ENCODE results near the gene FXN.
"Not testable (repeated sequence)": the region's sequence is repeated elsewhere in the genome, so short reads cannot be mapped to it uniquely, and the experiment has no call there.

The FXN gene

DNA sequence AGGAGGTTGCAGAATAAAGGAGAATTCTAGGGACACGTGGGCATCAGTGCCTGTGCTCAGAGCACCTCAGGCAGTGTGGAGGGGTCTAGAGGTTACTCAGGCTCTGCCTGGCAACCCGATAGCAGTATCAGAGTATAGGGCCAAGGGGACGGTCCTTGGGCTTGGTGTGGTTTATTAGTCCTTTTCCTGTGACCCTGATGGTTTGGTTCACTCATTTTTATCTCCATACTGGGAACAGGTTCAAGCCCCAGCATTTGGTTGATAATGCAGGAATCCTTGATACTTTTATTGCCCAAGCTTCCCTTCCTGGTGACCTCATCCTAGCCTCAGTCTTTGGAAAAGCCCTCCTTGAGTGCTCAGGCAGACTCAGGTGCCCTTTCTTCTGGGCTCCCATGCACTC, 35.5 kb downstream of the FXN start:
- no peak for DNase-seq

GRCh38 chr9:69073103-69073502, 37.6 kb downstream of the FXN start:
- DNase-seq, result no peak

DNA sequence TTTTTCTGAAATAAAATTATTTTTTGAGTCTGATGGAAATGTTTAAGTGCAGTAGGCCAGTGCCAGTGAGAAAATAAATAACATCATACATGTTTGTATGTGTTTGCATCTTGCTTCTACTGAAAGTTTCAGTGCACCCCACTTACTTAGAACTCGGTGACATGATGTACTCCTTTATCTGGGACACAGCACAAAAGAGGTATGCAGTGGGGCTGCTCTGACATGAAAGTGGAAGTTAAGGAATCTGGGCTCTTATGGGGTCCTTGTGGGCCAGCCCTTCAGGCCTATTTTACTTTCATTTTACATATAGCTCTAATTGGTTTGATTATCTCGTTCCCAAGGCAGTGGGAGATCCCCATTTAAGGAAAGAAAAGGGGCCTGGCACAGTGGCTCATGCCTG, 39.2 kb downstream of the FXN start:
- DNase-seq, result no peak

- DNase-seq, result no peak
Observed at GRCh38 chr9:69076550-69076949, 41.0 kb downstream of the FXN start.

DNA sequence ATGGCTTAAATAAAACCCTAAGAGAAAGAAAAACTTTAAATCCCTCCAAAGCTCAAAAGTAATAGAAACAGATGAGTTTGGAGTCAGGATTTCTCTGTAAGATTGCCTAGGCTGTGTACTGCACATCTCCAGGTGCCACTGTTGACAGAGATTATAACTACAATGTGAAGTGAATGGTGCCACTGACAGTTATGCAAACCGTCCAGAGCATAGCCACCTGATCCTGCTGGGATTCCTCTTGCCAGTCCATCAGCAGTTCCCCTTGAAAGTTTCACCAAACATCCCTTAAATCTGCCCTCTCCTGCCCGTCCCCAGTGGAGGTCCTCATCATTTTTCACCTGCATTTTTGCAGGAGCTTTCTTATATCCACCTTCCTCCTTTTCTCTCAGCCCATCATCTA, 42.5 kb downstream of the FXN start:
- DNase-seq, result no peak

DNA sequence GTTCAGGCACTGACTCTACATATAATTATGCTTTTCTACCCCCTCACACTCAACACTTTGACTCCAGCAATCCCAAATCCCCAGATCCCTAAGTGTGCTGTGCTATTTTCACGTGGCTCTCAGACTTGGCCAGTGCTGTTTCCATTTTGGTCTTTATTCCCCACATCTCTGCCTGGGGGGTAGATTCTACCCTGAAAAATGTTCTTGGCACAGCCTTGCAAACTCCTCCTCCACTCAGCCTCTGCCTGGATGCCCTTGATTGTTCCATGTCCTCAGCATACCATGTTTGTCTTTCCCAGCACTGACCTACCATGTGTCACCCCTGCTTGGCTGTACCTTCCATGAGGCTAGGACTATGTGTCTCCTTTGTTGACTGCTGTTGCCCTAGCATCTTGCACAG, 43.0 kb downstream of the FXN start:
- peak; percentile 39 for DNase-seq

DNA sequence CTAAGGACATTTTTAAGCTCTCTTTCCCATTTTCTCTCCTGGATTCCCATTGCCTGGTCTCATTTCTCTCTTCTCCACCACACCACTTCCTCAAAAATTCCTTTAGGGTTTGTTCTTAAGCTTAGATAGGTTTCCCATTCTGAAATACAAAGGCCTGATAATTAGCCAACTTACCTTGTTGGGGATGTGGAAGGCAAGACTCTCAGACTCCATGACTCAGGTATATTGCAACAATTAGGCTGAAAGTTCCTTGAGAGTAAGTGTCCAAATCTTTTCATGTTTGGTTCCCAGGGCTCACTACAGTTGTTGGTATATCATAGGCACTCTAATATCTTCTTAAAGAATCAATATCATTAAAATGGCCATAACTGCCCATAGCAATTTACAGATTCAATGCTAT, 43.6 kb downstream of the FXN start:
- DNase-seq, result no peak

- DNase-seq, result no peak
Observed at GRCh38 chr9:69081261-69081660, 45.7 kb downstream of the FXN start.

DNA sequence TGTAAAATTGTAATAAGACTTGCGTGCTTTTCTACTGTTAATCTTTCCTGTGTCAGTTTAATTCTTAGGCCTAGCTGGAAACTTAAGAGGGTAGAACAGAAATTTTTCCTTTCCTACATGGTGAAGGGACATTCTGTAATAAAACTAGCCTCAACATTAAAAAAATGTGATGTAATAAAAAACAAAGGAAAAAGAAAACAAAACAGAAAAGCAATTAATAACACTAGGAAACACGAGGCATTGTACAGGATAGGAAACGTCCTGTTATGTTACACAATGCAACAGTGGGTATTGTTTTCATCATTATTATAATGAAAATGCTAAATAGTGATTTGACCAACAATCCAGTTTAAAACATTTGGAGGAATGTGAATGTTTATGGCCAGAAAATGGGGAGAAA, 47.8 kb downstream of the FXN start:
- no peak for DNase-seq

DNA sequence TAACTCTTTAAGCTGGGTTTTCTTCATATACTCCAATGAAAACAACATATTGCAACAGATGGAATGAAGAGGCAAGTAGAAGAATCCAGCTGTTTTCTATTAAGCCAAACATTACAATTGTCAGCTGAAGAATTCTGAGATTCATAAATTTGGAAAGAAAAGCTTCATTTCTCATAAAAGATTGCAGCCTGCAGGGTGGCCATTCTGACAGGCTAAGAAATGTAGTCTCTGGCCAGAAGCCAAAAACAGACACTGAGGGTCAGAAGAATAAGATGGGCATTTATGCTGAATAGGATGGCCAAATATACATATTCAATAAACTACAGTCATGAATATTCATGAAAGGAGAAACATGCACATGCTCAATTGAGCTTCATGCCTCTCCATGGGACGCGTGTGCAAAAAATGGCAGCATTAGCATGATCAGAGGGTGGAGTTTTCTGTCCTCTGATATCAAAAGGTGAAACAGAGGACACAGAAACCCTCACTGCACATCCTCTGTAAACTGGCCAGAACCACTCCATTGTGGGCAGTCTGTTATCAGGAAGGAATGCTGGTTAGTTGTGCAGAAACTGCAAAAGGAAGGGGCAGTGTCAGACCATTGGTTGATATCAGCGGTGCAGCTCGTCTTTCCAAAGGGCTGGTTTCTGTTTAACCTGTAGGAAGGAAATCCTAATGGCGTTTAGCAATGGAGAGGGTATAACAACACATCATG, 50.2 kb downstream of the FXN start:
- DNase-seq, result no peak

DNA sequence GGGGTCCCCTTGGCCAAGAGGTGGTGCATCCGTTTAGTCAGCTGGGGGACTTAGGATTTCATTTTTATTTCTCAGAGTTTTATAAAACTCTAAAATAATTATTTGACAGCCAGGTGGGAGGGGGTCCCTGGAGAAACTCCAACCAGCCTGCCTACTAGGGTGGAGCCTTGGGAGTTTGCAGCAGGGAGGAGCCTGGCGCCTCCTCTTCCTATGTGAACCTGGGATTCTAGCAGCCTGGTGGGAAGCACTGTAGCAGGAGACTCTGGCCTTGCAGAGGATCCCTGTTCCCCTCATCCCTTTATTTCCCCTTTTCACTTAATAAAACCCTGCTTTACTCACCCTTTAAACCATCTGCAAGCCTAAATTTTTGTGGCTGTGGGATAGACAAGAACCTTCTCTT, 50.8 kb downstream of the FXN start:
- DNase-seq, result no peak

DNA sequence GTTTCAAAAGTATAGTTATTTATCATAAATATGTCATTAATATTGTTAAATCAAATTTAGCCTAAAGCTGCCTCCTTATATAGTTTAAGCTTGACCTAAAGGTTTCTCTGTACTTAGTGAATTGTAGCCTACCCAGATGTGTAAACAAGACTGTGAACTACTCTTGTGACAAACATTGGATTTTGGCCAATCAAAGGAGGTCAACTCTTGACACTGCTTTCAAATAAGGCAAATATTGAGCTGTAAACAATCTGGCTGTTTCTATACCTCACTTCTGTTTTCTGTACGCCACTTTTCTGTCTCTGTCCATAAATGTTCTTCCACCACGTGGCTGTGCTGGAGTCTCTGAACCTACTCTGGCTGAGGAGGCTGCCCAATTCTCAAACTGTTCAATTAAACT, 51.2 kb downstream of the FXN start:
- DNase-seq, result no peak

- no peak for DNase-seq
Observed at GRCh38 chr9:69089082-69089481, 53.5 kb downstream of the FXN start.

DNA sequence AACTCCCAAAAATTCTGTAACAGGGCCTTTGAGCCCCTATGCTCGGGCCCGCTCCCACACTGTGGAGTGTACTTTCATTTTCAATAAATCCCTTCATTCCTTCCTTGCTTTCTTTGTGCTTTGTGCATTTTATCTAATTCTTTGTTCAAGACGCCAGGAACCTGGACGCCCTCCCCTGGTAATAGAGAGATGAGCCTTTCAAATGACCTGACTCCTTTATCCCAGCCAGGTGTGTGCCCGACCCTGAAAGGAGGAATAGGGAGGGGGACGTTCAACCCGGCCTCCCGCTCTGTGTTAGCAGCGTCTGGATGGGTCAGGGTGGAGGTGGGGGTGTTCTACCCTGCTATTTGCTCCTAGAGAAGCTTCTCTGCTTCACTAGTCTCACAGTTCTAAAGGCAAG, 53.9 kb downstream of the FXN start:
- no peak for DNase-seq

DNA sequence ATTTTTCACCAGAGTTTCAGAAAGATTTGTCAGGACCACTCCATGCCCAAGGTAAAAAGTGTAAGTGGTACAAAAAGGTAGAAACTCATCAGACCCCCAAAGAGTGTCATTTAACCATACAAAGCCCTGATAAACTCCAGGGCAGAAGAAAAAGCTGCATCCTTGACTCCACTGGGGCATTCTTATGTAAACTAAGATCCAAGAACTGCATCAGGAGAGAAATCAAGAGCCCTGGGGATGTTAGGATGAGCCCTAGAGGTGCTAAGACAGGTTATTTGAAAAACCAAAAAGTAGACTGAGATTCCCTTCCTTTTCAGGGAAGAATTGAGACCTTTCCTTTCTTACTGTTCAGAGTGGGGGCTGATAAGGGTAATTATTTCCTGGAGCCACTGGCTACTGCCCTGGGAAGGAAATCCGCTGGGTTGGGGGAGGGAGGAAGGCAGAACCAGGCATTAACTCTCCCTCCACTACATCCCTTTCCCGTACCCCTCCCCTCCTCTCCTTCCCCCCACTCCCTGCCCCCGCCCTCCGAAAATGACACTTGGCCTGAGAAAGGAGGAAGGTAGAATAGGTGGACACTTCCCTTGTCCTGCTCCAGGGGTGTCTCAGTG, 54.7 kb downstream of the FXN start:
- no peak for DNase-seq

GRCh38 chr9:69090946-69091345, 55.4 kb downstream of the FXN start:
- no peak for DNase-seq

- DNase-seq, result no peak
Observed at GRCh38 chr9:69093471-69094103, 58.0 kb downstream of the FXN start.

DNA sequence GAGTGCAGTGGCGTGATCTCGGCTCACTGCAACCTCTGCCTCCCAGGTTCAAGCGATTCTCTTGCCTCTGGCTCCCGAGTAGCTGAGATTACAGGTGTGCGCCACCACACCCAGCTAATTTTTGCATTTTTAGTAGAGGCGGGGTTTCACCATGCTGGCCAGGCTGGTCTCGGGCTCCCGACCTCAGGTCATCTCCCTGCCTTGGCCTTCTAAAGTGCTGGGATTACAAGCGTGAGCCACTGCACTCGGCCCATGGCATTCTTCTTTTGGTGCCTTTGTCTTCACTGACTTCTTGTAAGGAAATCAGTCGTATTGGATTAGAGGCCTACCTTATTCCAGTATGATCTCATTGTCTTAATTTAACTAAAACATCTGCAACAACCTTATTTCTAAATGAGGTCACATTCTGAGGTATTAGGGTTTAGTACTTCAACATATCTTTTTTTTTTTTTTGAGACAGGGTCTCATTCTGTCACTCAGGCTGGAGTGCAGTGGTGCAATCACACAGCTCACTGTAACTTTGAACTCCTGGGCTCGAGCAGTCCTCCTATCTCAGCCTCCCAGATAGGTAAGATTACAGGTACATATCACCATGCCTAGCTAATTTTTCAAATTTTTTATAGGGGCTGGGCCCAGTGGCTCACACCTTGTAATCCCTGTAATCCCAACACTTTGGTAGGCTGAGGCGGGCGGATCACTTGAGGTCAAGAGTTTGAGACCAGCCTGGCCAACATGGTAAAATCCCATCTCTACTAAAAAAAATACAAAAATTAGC, 59.0 kb downstream of the FXN start:
- DNase-seq, result not testable (repeated sequence)

- no peak for DNase-seq
Observed at GRCh38 chr9:69097064-69097463, 61.5 kb downstream of the FXN start.

DNA sequence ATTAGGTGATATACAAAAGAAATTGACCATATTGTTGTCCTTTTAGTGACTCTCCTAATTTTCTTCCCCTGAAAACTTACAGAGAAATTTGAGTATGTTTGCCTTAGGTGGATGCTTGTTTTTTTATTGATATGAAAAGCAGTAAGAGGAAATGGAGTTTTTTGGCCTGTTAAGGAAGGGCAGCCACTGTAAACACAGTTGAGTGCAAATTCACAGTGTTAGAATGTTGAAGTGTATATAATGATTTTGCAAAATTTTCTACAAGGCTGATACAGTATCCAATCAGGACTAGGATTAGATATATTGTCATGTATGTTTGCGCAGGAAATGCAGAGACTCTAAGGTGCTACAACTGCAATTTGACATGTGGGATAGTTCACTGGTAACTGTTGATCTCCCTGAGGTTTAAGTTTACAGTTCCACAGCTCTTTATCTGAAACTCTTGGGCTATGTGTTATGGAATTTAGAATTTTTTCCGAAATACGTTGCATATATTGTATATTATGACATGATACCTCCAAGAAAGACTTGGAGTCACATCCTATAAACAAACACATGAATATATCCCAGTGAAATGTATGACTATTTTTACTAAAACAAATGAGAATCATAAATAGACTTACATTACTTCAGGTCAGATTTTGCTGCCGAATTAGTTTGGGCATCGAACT, 62.5 kb downstream of the FXN start:
- no peak for DNase-seq

DNA sequence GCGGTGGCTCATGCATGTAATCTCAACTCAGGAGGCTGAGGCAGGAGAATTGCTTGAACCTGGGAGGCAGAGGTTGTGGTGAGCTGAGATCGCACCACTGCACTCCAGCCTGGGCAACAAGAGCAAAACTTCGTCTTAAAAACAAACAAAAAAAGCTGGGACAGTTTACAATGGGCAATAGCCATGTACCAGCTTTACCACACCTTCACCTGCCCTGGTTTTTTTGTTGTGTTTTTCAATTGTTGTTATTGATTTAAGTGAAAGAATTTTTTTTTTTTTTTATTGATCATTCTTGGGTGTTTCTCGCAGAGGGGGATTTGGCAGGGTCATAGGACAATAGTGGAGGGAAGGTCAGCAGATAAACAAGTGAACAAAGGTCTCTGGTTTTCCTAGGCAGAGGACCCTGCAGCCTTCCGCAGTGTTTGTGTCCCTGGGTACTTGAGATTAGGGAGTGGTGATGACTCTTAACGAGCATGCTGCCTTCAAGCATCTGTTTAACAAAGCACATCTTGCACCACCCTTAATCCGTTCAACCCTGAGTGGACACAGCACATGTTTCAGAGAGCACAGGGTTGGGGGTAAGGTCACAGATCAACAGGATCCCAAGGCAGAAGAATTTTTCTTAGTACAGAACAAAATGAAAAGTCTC, 67.9 kb downstream of the FXN start:
- DNase-seq, result not testable (repeated sequence)

DNA sequence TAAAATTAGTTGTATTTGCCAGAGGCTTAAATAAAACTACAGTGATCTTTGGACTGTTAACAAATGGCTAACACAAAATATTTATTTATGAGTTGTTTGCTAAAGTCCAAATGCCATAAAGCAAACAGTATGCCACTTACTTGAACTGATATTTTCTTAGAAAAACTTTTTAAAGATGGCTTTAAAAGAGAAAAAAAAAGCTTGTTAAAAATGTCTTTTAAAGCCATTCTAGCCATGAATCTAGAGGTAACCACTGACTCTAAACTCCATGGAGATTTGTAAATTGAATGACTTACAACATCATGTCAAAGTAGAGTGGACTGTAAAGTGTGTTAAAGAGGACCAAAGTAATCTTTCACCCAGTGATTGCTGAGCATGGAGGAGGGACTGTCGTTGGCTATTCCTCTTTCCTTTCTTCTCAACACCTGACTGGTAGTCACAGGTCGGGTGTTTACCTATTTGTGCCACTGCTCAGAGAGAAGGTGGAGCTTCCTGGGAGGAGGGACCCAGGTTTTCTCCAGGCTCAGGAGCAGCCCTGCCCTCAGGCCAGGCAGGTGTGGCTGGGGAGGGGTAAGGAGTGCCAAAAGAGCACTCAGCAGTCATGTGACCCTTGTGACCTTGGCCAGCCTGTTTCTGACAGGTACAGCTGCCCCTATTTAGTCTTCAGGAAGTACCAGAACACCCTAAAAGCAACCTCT, 69.4 kb downstream of the FXN start:
- DNase-seq, result no peak

Measured in femur (tissue), 1 donor.